Spleen (tissue), 7 donors: ENCODE measurements around the gene TJP2.

Experiments used
- POLR2A ChIP-seq, 3 donors: fragments of 450-650 bp; IDR thresholded peaks; one replicate each; pipeline ENCODE4 v1.5.1; 2017; ENCODE audit warnings: antibody characterized with exemption in 3 of 3, mild to moderate bottlenecking in 1 of 3
- TF ChIP-seq, protein P1 (sequence below), 11 experiments: fragments of 200-600 bp in 7 of 11; fragments of 450-650 bp in 4 of 11; sonication (generic) in 4 of 11; IDR thresholded peaks in 8 of 11; conservative IDR thresholded peaks in 3 of 11; 1 replicate in 7 of 11; 2 replicates in 4 of 11; pipeline versions ENCODE4 v1.4.0 to v1.8.0; 2016 to 2021; ENCODE audit warnings: antibody characterized with exemption in 11 of 11, inconsistent platforms in 4 of 11, mild to moderate bottlenecking in 1 of 11
- donor health status: DM: no; HTN: no; CAD: no; lungs with moderate emphysema.
- donor health status: DM: no; HTN: no; CAD: no.
- donor health status: DM: no; HTN: no; CAD: no.

DNA sequence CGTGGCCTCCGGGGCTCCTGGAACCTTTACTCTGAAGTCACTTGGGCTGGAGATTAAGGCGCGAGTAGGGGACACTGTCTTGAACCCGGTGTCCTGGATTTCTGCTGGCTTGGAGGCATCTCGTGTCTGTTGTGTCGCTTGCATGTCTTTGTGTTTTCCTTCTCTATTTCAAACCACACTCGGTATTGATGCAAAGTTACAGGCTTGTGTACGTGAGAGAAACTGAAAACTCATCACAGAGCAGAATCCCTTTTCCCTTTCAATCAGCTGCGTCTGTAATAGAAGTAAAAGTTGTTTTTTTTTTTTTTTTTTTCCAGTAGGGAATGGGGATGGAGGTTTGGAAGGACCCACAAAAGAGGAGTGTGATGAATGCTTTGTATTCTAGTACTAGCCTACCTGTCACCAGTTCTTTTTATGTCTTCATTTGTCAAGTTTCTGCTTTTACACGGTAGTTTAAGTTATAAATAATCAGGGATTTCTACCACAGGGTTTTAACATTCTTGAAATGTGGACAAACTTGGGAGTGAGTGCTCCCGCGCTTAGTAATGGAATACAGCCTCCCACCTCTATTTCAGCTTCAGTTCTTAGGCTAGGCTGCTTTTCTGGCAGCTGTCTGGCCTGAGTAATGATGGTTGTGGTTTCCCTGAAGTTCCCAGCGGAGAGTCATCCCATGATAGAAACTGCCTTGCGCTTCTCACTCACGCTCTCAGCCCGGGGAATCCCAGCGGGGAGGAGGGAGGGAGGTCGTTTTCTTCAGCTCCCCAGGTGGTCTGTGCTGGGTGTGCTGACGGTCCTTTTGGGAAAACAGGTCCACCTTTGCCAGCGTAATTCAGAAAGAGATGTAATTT, 763 bp downstream of the TJP2 start:
- TF ChIP-seq, protein P1, sequence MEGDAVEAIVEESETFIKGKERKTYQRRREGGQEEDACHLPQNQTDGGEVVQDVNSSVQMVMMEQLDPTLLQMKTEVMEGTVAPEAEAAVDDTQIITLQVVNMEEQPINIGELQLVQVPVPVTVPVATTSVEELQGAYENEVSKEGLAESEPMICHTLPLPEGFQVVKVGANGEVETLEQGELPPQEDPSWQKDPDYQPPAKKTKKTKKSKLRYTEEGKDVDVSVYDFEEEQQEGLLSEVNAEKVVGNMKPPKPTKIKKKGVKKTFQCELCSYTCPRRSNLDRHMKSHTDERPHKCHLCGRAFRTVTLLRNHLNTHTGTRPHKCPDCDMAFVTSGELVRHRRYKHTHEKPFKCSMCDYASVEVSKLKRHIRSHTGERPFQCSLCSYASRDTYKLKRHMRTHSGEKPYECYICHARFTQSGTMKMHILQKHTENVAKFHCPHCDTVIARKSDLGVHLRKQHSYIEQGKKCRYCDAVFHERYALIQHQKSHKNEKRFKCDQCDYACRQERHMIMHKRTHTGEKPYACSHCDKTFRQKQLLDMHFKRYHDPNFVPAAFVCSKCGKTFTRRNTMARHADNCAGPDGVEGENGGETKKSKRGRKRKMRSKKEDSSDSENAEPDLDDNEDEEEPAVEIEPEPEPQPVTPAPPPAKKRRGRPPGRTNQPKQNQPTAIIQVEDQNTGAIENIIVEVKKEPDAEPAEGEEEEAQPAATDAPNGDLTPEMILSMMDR (IDR thresholded peaks at IDR 0.05 in 8 of 11, conservative IDR thresholded peaks at IDR 0.05 in 3 of 11), result no peak
- no peak for TF ChIP-seq POLR2A (IDR thresholded peaks at IDR 0.05)
